Loucy (cell line): ENCODE measurements around the gene C22orf31.

Experiments used
- H2AFZ ChIP-seq: fragments of 200-600 bp; sonication (generic); 2 replicates; pipeline ENCODE4 v1.6.0; 2016; ENCODE audit warnings: antibody characterized with exemption, mild to moderate bottlenecking, low read length, moderate library complexity
- H3F3A ChIP-seq: fragments of 200-600 bp; 2 replicates; pipeline ENCODE4 v1.6.0; 2016; ENCODE audit warnings: antibody characterized with exemption, low read depth, mild to moderate bottlenecking
- H3K27me3 ChIP-seq: fragments of 200-600 bp; sonication (generic); 2 replicates; pipeline ENCODE4 v1.6.1; 2014; ENCODE audit warnings: low read length, mild to moderate bottlenecking; ENCODE audit not compliant: insufficient read depth, poor library complexity, severe bottlenecking
- H3K36me3 ChIP-seq: fragments of 200-600 bp; sonication (generic); 2 replicates; pipeline ENCODE4 v1.6.1; 2016; ENCODE audit warnings: low read length; ENCODE audit not compliant: insufficient read depth
- H3K4me1 ChIP-seq: fragments of 200-600 bp; sonication (generic); 2 replicates; pipeline ENCODE4 v1.5.1; 2014; ENCODE audit warnings: low read length, mild to moderate bottlenecking; ENCODE audit not compliant: insufficient read depth, poor library complexity, severe bottlenecking
- H3K4me2 ChIP-seq: fragments of 200-600 bp; sonication (generic); 2 replicates; pipeline ENCODE4 v1.6.0; 2014; ENCODE audit warnings: antibody characterized with exemption, low read length, low read depth, mild to moderate bottlenecking; ENCODE audit not compliant: poor library complexity, severe bottlenecking
- H3K4me3 ChIP-seq: fragments of 200-600 bp; sonication (generic); 2 replicates; pipeline ENCODE4 v1.5.1; 2014; ENCODE audit warnings: low read length, mild to moderate bottlenecking, mixed read lengths; ENCODE audit not compliant: poor library complexity, severe bottlenecking
- H3K79me2 ChIP-seq: fragments of 200-600 bp; sonication (generic); 2 replicates; pipeline ENCODE4 v1.6.1; 2014; ENCODE audit warnings: low read length; ENCODE audit not compliant: insufficient read depth
- H3K9ac ChIP-seq: fragments of 200-600 bp; sonication (generic); 2 replicates; pipeline ENCODE4 v1.6.0; 2014; ENCODE audit warnings: mild to moderate bottlenecking, low read depth, low read length, moderate library complexity; ENCODE audit not compliant: poor library complexity, severe bottlenecking
- H3K9me2 ChIP-seq: fragments of 200-600 bp; sonication (generic); replicated peaks from 2 replicates; pipeline ENCODE4 v1.6.1; 2016; ENCODE audit warnings: low read depth, low read length, mixed read lengths
- H3K9me3 ChIP-seq: fragments of 200-600 bp; sonication (generic); 2 replicates; pipeline ENCODE4 v1.6.1; 2014; ENCODE audit warnings: mild to moderate bottlenecking, antibody characterized with exemption, low read length, low read depth; ENCODE audit not compliant: insufficient read depth
- H4K20me1 ChIP-seq: fragments of 200-600 bp; sonication (generic); 2 replicates; pipeline ENCODE4 v1.6.0; 2014; ENCODE audit warnings: antibody characterized with exemption, low read length, mild to moderate bottlenecking; ENCODE audit not compliant: insufficient read depth, poor library complexity, severe bottlenecking
- EZH2phosphoT487 ChIP-seq: fragments of 200-600 bp; IDR thresholded peaks from 2 replicates; pipeline ENCODE4 v1.6.1; 2018; ENCODE audit warnings: antibody characterized with exemption, mild to moderate bottlenecking, moderate library complexity, borderline replicate concordance
- TF ChIP-seq, protein P1 (sequence below): fragments of 200-600 bp; sonication (generic); conservative IDR thresholded peaks from 2 replicates; pipeline ENCODE4 v1.5.1; 2014; ENCODE audit warnings: mild to moderate bottlenecking, antibody characterized with exemption, low read length

C22orf31 gene

DNA sequence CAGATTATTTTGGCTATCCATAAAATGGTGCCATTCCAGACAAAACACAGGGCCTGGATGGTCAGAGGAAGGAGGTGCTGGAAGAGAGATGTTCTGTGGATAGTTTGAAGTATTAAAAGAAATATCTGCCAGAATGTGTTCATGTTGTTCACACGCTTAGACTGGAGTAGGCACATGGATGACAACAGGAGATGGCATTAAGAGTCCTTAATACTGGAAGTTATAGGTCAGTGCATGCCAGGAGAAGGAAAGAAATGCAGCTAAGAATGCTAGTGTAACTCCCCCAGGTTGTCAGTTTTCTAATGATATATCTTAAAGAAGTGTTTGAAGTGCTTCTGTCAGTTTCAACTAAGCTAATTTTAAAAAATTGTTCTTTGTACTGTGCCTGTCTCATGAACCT is 31.4 kb upstream of the C22orf31 start:
- no peaks in the 10 kb centered on the region for H4K20me1 ChIP-seq
- H3K9me3 ChIP-seq, result no peaks in the 10 kb centered on the region
- H3K4me1 ChIP-seq, result no peaks in the 10 kb centered on the region
- H3K4me3 ChIP-seq, result no peak overlapping the region
- H3K36me3 ChIP-seq, result no peaks in the 10 kb centered on the region
- H3K4me2 ChIP-seq, result no peak overlapping the region
- no peaks in the 10 kb centered on the region for H3K27me3 ChIP-seq
- H3K9ac ChIP-seq, result no peak overlapping the region
- H3F3A ChIP-seq, result no peaks in the 10 kb centered on the region
- H3K9me2 ChIP-seq, result no peaks in the 10 kb centered on the region
- no peaks in the 10 kb centered on the region for H3K79me2 ChIP-seq
- no peak overlapping the region for H2AFZ ChIP-seq
- no peak for TF ChIP-seq EZH2phosphoT487
- TF ChIP-seq, protein P1, sequence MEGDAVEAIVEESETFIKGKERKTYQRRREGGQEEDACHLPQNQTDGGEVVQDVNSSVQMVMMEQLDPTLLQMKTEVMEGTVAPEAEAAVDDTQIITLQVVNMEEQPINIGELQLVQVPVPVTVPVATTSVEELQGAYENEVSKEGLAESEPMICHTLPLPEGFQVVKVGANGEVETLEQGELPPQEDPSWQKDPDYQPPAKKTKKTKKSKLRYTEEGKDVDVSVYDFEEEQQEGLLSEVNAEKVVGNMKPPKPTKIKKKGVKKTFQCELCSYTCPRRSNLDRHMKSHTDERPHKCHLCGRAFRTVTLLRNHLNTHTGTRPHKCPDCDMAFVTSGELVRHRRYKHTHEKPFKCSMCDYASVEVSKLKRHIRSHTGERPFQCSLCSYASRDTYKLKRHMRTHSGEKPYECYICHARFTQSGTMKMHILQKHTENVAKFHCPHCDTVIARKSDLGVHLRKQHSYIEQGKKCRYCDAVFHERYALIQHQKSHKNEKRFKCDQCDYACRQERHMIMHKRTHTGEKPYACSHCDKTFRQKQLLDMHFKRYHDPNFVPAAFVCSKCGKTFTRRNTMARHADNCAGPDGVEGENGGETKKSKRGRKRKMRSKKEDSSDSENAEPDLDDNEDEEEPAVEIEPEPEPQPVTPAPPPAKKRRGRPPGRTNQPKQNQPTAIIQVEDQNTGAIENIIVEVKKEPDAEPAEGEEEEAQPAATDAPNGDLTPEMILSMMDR, result no peak

DNA sequence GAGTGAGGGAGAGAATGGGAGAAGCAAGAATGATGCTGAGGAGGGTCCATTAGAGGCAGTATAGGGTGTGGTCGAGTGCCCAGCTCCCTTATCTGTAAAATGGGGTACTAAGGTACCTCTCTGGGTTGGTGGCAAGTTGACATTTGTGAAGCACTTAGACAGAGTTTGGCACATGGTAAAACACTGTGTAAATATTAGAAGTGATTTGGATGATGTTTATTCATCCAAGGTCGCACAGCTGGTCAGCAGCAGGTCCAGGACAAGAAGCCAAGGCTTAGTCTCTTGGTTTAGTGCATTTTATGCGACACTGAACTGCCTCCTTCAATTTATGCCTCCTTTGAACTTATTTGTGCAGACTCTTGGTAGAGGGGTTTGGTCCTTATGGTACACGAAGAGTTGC is 30.6 kb upstream of the C22orf31 start:
- no peak overlapping the region for H3K4me2 ChIP-seq
- no peaks in the 10 kb centered on the region for H3K79me2 ChIP-seq
- H3K27me3 ChIP-seq, result no peaks in the 10 kb centered on the region
- no peaks in the 10 kb centered on the region for H3K36me3 ChIP-seq
- no peak overlapping the region for H2AFZ ChIP-seq
- H3K4me3 ChIP-seq, result no peak overlapping the region
- TF ChIP-seq, protein P1, result no peak
- H4K20me1 ChIP-seq, result no peaks in the 10 kb centered on the region
- H3F3A ChIP-seq, result no peaks in the 10 kb centered on the region
- no peaks in the 10 kb centered on the region for H3K4me1 ChIP-seq
- H3K9me2 ChIP-seq, result no peaks in the 10 kb centered on the region
- H3K9ac ChIP-seq, result no peak overlapping the region
- no peaks in the 10 kb centered on the region for H3K9me3 ChIP-seq

DNA sequence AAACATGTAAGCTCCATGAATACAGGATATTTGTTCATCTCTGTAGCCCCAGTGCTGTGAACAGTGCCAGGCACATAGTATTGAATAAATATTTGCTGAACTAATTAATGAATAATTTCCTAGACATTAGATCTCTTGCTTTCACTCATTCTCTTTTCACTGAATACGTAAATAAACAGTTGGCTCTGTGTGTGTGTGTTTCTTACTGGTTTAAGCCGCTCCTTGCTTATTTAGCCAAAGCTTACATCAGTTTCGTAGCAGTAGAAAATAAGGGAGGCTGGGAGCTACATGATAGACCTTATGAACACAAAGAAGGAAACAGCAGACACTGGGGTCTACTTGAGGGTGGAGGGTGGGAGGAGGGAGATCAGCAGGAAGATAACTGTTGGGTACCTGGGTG is 28.4 kb upstream of the C22orf31 start:
- H3K9me2 ChIP-seq, result no peaks in the 10 kb centered on the region

More for the DNA sequence above, 28.4 kb upstream of the C22orf31 start:
- H4K20me1 ChIP-seq, result no peaks in the 10 kb centered on the region
- H3F3A ChIP-seq, result no peaks in the 10 kb centered on the region
- TF ChIP-seq, protein P1, result no peak
- no peak for TF ChIP-seq EZH2phosphoT487
- no peak overlapping the region for H2AFZ ChIP-seq
- H3K27me3 ChIP-seq, result no peaks in the 10 kb centered on the region
- no peaks in the 10 kb centered on the region for H3K9me3 ChIP-seq
- H3K4me1 ChIP-seq, result no peaks in the 10 kb centered on the region
- no peak overlapping the region for H3K4me3 ChIP-seq
- H3K9ac ChIP-seq, result no peak overlapping the region
- no peaks in the 10 kb centered on the region for H3K36me3 ChIP-seq
- no peaks in the 10 kb centered on the region for H3K79me2 ChIP-seq
- no peak overlapping the region for H3K4me2 ChIP-seq
